GM19468 (cell line): ENCODE measurements around the gene SYNJ2.

Experiments
- ATAC-seq: cut with Tn5 transposase; IDR thresholded peaks from one replicate; pipeline ENCODE4 v1.9.1; 2021; ENCODE audit warnings: mild to moderate bottlenecking, moderate library complexity, moderate number of reproducible peaks; ENCODE audit not compliant: unreplicated experiment; ENCODE audit errors: extremely low read depth

Gene SYNJ2

DNA sequence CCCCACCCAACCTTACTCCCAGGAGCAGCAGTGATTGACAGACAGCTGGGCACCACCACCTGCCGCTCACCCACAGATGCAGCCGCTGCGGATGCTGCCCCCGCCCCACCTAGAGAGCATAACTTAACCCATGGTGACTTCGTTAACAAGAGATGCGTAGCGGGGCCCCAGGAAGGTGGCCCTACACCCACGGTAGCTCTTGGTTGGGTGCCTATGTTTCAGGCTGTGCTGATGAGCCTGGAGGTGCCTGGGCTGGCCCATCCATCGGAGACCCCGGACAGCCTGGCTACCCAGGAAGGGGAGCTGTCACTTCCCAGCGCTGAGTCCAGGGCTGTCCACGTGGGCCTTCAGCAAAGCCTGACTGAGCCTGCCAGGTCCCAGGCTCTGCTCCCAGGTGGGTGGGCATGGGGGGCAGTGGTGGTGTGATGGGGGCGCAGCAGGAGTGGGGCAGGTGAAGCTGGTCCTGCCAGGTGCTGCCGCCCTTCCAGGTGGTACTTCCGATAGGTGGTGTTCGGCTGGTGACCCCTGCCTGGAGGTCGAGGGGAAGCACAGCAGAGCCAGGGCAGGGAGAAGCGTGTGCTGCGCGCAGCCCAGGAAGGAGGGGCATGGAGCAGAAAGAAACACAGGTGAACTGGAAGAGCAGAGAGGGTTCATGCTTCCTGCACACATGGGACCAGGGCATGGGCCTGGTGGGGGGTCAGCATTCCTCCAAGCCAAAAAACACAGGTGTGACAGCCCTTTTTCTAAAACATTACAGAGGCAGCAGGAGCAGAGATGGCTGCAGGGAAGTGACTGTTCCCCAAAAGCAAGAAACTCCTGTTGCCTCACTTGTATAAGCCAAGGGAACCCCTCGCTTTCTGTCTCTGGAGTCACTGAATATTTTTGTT, 56.9 kb downstream of the SYNJ2 start:
- no peak for ATAC-seq

DNA sequence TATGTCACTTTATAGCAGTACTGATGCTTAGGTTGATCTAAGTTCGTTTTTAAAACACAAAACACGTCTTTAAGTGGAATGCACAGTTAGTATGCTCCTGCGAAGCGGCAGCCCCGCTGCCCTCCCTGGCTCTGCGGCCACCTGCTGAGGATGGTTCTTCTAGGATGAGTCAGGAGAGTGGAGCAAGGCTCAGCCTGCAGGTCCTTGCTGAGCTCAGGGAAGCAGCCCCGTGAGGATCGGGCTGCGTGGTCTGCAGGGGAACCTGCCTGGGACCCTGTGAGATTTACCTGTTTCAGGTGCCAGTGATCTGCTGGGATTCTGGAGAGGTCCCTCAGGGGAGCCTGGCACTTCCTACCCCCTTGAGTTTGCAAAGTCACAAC, 57.5 kb downstream of the SYNJ2 start:
- no peak for ATAC-seq

DNA sequence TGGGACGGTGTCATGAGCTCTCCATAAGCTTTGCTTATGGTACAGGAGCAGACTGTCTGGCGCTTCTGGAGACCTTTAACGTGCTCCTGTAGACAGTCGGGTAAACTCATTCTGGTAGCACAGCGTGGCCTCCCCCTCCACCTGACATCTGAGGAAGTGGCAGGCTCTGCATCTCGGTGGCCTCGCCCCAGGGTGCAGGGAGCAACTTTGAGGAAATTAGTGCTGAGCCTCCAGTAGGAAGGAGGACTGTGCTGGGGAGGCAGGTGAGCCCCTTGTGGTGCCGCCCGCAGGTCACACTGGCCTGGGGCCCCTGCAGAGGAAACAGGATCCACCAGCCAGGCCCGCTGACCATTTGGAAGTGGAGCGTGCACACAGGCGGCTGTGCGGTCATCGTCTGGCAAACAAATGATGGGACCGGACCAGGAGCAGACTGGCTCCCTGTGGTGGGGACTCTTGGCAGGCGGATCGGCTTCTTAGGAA, 57.9 kb downstream of the SYNJ2 start:
- ATAC-seq: no peak

DNA sequence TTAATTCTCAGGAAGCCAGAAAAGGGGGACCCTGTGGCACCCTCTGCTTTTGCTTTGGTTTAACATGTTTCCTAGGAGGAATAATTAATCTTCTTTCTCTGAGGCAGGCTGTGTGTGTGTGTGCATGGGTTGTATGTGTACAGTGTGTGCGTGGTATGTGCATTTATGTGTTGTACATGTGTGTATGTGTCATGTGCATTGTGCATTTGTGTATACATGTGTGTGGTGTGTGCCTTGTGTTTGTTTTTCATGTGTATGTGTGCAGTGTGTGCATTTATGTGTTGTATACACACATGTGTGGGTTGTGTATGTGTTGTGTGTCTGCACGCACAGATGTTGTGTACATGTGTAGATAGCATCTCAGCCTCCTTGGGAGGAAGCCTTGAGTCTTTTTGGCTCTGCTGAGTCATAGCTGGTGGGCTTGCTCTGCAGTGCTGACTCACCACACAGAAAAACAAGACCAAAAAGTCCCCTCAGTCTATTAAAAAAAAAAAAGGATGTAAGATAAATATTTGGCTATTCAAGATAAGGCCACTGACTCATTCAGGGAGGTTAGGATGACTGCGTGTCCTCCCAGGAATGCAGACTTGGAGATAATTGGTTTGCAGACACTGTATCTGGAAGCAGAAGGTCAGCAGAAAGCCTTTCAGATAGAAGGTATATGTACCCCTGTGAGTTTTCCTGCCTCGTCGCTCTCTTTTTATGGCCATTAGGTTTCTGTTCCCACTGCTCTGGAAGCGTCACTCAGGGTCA, 58.6 kb downstream of the SYNJ2 start:
- no peak for ATAC-seq

DNA sequence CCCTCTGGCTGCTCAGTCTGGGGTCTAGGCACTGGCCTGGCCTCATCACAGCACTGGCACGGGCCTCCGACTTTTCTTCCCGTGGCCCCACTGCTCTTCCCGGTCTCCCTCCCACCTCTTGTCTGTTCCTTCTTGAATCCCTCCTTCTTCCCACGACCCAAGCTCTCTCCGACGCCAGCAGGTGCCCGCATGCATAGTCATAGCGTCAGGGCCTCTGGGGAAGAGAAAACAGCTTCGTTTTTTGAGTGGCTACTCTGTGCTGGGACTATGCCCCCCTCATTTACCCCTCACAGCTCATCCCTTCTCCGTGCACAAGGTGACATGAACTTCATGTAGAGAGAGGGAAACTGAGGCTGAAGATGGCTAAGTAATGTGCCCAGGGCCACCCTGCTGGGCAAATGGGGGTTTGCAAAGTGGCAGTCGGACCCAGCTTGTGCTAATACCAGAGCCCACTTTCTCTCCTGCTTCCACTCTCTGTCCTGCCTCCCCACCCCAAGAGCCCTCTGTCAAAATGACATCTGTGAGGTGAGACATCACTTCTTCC, 59.2 kb downstream of the SYNJ2 start:
- no peak for ATAC-seq

DNA sequence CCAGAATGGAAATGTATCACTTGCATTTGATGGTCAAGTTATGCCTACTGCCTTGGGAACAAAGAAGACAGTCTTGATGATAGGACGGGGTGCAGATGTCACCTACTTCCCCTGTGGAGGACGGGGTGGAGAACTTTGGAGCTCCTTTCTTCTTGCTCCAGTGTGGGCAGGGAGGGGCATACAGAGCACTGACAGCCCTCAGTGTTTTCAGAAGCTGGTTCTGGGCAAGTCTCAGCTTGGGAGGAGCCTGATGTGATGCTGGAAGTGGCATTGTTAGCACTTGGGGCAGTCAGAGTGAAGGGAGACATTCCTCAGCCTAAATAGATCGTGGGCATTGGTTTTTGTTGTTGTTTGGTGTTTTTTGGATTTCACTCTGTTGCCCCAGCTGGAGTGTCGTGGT, 59.7 kb downstream of the SYNJ2 start:
- ATAC-seq: no peak

DNA sequence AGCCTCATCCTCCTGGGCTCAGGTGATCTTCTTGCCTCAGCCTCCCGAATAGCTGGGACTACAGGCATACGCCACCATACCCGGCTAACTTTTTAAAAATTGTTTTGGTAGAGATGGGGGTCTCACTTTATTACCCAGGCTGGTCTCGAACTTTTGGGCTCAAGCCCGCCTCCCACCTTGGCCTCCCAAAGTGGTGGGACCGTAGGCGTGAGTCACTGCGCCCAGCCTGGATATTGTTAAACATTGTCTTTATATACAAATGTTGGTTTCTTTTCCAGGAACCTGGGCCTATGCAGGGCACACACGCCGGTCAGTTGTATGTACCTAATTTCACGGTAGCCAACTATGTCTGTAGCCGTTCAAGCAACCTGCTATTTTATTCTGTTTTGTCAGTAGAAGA, 60.1 kb downstream of the SYNJ2 start:
- ATAC-seq: no peak

DNA sequence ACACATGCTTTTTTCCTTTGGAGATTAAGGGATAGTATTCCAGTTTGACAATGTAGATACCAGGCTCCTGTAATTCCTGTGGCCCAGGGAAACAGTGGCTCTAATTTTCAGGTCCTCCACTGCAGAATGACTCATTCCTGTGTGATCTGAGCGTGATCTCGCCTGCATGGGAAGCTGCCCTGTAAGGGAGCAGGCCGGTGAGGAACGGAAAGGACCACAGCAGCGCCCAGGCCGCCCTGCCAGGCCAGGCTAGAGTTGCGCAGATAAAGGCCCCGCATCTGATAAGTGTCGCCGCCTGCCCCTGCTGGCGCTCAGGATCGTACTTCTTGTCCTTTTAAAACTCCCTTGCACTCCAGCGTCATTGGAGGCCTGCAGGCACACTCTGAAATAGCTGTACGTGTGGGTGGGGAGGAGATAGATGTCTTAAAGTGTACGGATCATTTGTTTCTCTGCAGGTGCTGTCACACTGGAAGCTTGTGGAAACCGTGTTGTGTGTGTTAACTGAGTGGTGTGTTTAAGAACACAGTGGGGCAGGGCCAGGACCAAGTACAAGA, 60.7 kb downstream of the SYNJ2 start:
- ATAC-seq: no peak

DNA sequence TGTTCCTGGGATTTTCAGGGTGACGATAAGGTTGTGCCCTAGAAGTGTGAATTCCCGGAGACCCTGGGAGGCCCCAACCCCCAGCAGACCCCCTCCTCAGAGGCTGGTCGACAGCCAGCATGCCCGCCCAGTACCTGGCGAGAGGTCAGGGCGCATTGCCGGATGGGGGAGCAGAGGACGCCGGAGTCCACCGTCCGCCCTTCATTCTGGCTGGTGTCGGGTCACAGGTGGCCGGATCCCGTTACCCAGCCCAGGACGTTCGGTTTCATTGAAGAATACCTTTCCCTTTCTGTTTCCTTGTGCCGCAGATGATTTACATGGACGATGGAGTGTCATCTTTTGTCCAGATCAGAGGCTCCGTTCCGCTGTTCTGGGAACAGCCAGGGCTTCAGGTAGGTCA, 61.3 kb downstream of the SYNJ2 start:
- ATAC-seq: no peak

DNA sequence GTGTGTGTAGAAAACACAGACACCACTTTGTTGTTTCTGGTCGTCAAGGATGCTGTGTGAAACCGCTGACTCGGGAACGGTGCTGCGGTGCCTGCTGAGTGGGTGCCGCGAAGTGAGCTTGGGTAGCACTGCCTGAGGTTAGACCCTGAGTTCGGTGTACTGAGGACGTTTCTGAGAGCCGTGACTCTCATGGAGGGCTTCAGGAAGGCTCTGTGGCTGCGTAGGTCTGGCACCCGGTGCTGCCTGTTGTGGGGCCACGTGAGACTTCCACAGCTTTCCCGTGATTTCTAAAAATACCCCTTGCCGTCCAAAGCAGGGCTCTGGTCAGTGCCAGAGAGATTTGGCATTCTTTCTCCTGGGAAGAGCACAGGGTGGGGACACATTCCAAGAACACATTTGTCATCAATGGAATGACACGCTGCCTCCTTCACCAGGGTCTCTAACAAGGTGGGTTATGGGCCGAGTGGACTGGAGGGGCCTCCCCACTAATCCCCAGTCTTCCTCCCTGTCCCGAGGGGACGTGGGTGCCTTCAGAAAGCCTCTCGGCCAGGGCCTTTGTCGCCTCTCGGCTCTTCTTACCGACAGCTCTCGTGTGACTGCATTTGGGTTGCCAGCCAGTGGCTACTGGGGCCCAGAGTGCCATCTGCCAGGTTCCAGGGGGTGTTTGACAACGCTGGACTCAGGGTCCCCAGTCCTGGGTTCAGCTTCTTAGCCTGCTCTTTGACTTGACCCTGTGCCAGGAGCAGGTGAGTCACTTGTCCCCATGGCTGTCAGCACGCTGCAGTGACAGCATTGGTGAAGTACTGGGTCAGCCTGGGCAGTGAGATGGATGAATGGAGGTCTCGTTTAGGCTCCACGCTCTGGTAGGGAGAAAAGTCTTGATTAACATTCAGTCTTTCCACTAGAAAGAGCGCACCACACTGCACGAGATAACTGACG, 62.2 kb downstream of the SYNJ2 start:
- no peak for ATAC-seq

DNA sequence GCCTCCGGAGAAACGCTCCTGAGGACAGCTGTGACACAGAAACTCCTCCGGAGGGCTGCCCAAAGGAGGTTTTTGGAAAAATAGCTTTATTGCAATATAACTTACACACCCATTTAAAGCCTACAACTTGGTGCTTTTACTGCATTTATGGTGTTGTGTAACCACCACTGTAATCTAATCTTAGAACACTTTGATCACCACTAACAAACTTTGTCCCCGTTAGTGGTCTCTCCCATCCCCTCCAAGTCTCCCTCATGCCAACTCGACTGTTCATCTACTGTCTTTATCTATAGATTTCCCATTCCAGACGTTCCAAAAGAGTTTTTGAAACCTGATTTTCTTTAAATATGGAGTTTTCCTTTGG, 62.8 kb downstream of the SYNJ2 start:
- ATAC-seq: no peak

DNA sequence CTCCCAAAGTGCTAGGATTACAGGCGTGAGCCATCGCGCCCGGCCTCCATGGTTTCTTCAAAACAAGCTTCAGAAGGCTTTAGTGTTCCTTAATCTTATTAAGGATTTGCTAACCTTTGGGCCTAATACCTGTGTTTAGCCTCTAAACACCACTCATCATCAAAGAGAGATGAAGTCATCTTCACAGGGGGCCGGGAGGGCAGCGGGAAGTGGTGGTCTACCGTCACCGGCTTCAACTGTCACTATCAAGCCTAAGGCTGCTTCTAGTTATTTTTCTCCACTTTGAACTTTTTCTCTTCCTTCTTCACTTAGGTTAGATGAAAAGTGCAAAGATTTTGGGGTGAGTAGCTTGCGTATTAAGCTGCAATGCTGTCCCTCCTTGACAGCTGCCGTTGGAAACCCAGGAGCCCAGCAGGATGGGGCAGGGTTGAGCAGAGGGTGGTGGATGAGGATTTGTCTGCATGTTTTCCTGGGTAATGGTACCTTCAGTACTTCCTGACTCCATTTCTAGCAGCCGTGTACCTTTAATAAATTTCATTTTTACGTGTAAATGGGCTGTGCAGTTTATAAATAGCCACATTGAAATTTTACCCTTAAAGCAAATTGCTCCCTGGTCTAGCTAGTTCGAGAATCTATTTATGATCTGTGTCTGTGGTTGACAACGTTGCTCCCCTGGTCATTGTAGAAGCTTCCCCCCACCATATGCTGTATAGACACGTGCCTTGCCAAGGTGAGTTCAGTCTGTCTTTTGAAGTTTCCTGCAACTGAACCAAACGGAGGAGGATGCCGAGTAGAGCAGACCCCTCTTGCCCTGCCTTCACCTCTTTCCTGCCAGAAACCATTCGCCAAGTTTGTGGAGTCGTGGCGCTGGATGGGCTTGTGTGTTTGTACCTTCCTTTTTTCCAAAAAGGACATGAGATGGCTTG, 64.8 kb downstream of the SYNJ2 start:
- no peak for ATAC-seq

DNA sequence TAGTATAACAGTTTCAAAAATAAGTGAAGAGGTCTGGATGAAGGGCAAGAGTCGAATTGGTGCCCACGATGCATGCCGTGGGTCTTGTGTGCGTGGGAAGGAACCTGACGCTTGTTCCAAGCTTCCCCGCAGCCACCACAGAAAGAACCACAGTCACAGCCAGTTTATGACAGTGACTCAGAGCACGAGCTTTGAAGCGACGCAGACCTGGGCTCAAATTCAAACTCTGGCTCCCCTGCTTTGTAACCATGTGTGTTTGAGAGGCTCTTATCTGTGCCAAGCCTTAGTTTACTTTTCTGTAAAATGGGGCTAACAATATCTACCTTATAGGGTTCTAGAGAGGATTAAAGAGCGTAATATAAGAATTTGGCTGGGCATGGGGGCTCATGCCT, 65.5 kb downstream of the SYNJ2 start:
- ATAC-seq: no peak

DNA sequence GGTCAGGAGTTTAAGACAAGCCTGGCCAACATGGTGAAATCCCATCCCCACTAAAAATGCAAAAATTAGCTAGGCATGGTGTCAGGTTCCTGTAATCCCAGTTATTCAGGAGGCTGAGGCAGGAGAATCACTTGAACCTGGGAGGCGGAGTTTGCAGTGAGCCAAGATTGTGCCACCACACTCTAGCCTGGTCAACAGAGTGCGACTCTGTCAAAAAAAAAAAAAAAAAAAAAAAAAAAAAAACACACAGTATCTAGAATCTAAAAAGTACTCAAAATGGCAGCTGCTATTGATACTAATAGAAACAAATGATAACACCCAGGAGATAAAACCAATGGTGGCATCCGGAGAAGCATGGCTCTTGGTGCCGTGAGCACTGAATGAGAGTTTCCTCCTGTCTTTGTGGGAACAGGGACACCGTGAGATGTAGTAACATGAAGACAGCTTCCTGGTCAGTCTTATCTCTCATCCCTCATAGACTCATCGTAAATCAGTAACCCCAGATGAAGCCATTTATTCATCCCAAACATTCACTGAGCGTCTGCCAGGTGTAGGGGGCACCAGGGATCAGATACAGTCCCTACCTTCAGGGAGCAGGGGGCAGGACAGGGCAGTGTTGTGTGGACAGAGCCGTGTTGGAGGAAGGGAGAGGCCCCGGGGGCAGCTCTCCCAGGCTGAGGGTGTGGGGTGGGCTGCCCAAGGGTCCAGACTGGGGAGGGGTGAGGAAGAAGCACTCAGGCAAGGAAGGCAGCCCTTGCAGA, 66.1 kb downstream of the SYNJ2 start:
- no peak for ATAC-seq

DNA sequence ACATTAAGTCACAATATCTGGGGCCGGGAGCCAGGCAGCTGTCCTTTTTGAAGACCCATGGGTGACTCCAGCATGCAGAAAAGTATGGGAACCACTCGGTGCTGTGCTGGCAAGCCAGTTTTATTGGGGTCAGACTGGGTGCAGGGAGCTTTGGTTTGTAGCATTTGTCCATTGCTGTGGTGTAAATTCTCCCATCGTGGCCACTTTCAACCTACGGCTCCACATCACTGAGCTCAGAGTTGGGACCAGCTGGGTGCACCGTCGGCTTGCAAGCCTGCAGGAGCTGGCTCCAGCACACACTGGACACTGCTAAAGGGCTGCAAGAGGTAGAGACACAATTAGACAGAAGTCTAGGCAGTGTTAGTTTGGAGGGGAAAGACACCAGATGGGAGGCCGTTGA, 66.9 kb downstream of the SYNJ2 start:
- ATAC-seq: no peak

DNA sequence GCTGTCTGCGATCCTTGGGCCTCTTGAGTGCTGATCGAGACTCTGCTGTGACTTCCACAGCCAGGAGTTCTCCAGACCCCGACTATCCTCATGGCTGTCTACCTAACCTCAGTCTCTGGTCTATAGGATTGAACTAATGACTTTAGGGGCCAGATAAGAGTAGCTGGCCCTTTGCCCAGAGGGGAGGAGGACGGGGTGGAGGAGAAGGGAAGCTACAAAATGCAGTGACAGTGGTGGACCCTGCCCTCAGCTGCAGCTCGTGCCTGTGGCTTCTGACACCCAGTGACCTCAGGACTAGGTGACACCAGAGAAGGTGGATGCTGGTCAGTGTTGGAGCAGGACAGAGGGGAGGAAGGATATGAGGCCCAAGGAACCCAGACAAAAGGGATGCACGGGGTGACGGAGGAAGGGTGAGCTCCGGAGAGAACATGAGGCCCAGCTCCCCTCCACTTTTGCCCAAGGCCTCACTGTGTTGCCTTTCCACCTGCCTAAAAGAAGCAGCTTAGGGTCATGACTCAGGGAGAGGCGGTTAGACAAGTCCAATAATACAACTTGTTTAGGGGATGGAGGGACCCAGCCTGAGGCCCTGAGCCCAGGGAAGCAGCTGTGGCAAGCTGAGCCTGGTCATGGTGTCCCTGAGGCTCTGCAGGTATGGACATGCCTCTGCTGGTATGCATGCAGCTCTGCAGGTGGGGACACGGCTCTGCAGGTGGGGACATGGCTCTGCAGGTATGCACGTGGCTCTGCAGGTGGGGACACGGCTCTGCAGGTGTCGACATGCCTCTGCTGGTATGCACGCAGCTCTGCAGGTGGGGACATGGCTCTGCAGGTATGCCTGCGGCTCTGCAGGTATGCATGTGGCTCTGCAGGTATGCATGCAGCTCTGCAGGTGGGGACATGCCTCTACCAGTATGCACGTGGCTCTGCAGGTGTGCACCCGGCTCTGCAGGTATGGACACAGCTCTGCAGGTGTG, 67.7 kb downstream of the SYNJ2 start:
- no peak for ATAC-seq

DNA sequence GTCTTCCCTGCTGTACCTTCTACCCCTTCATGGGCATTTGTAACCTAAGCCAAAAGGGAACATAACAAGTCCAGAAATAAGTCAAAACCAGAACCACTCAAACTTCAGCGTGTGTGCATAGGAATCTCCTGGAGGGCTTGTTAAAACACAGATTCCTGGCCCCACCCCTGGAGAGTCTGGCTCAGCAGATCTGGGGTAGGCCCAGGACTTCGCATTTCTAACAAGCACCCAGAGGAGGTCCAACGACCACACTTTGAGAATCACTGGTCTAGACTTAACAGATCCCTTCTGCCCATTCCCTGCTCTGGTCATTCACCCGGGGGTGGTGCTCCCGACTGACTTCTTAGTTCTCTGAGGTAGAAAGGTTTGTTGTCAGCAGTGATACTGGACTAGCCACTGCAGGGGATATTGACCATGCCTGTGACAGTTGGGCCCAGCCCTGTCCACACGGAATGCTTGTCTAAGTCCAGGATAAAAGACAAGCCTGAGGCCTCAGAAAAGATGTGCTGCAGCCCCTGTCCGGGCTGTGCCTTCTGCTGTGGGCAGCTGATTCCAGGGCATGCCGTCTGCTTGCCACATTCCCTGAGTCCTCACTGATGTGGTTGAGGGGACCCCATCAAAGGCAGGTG, 68.6 kb downstream of the SYNJ2 start:
- no peak for ATAC-seq
